ENCODE results near the gene ZC3H18.

Gene ZC3H18

DNA sequence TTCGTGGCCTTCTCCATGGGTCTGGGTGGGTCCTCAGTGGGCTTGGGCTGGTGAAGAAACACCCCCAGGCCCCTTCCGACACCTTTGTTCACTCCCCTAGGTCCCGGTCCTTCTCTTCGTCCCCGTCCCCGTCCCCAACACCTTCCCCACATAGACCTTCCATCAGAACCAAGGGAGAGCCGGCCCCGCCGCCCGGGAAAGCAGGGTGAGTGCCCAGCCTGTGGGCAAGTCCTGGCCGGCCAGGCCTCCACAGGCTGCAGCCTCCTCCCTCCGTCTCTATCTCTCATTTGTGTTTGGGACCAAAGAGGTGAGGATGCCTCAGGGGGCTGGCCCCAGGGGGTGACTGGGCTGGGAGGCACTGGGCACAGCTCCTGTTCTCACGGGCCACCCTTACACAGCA, 53.7 kb downstream of the ZC3H18 start:
- DNase-seq (ENCODE audit: low read depth in 2 of 2), result no peak

DNA sequence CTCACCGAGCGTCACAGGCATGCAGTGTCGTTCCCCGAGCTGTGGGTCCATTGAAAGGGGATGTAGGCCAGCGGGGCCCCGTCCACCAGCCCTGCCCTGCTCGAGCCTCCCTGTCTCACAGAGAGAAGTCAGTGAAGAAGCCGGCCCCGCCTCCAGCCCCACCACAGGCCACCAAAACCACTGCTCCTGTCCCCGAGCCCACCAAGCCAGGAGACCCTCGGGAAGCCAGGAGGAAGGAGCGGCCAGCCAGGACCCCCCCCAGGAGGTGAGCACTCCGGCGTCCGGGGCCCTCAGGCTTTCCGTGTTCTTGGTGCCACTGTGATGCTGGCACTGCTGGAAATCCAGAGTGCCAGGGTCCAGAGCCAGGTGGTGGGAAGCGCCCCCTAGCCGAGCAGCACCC, 54.3 kb downstream of the ZC3H18 start:
- DNase-seq (ENCODE audit: low read depth in 2 of 2), result no peak

DNA sequence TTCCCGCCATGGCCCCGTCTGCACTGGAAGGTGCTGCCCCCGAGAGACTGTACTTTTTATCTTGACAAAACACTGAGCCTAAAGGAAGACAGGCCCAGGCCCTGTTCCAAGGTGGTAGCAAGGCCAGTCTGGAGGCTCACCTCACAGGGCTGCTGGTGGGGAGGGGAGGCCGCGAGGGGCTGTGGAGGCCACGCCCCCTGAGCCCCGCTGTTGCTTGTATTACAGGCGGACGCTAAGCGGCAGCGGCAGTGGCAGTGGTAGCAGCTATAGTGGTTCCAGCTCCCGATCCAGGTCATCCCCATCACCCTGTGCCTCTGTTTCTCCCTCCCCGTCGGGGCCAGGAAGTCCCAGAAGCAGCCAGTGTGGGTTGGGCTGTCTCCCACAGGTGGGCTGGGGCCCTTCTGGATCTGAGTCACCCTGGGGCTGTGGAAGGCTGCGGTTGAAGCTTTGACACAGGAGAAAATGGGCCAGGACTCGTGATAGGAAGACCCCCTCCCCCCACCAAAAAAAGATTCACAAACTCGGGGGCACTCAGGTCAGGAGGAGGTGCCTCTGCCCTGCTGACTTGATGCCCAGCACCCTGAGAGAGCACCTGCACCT, 54.9 kb downstream of the ZC3H18 start:
- DNase-seq (ENCODE audit: low read depth in 2 of 2), result no peak

DNA sequence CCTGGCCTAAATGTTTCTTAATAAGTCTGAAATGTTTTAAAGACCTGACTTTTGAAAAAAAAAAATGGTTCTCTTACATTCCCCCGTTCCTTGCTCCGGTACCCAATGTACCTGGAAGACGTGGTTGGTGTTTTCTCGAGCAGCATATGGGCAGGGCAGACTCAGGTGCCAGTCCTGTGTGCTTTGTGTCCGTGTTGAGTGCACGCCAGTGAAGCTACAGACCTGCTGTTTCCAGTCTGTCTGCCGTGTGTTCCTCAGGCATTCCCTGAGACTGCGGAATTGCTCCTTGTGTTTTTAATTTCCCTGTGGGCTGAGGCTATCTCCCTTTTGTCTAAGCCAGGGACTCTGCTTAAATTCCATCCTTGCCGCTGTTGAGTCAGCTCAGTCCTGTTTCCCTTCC, 56.4 kb downstream of the ZC3H18 start:
- DNase-seq (ENCODE audit: low read depth in 2 of 2), result no peak

DNA sequence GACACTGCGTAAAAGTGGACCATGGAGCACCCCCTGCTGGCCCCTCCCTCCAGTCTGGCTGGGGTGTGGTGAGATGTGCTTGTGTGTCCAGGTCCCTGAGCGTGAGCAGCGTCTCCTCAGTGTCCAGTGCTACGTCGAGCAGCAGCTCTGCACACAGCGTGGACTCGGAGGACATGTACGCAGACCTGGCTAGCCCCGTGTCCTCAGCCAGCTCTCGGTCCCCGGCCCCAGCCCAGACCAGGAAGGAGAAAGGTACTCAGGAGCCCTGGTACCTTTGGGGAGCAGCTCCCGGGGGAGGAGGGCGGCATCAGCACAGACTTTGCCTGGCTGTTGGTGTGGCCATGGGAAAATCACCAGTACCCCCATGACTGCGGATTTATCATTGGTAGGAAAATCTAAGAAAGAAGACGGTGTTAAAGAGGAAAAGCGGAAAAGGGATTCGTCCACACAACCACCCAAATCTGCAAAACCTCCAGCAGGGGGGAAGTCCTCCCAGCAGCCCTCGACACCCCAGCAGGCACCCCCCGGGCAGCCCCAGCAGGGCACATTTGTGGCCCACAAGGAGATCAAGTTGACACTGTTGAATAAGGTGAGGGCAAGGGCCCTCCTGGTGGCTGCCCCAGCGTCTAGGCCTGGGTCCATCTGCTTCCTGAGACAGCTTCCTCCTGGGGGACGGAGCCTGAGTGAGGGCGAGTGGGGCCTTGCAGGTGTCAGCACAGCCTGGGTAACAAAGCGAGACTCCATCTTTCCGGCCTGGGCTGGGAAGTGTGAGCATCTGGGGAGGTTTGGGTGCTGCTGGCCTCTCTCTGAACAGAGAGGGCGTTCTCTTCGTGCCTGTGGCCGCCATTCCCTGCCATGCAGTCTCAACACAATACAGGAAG, 57.6 kb downstream of the ZC3H18 start:
- no peak for DNase-seq (ENCODE audit: low read depth in 2 of 2)

DNA sequence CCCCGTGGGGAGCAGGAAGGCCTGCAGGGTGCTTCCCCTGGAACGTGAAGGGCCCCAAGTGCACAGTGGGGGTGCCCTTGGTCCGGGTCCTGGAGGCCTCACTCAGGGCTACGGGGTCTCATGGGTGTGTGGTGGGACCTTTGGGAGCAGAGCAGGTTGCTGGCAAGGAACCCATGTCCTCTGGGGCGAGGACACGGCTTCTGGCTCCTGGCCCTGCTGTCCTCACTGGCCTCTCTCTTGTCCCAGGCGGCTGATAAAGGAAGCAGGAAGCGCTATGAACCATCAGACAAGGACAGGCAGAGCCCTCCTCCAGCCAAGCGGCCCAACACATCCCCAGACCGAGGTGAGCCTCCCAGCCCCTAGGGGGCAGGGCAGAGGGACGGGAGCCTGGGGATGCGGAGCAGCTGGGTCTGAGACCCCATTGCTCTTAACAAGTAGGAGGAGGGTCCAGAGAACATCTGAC, 58.3 kb downstream of the ZC3H18 start:
- DNase-seq (ENCODE audit: low read depth in 2 of 2), result no peak

DNA sequence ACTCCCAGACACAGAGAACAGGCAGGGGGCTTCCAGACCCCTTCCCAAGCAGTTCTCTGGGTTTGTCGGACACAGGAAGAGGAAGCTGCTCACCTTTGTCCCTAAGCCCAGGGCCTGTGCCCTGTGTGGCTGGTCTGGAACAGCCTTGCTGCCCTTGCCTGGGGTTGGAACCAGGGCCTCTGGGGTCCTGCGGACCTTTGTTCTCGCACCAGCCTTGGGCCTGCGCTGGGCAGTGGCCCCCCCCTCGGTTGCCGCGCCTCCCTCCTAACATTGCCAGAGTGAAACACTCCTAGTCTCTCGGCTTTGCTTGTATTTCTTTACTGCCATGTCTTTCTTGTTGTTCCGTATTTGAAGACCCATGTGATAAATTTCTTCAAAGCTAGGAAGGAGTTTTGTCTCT, 59.6 kb downstream of the ZC3H18 start:
- DNase-seq (ENCODE audit: low read depth in 2 of 2), result no peak

DNA sequence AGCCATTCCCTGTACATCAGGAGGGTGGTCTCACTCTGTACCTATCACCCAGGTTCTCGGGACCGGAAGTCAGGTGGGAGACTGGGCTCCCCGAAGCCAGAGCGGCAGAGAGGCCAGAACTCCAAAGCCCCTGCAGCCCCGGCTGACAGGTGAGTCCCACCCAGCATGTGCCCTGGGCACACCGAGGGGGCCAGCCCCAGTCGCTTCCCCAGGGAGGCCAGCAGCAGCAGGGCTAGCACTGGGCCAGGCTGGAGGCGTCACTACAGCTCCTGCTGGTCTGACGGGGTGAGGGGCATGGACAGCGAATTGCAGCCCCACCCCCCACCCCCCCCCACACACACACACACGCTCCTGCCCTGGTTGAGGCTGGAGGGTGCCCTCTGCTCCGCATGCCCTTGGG, 60.2 kb downstream of the ZC3H18 start:
- no peak for DNase-seq (ENCODE audit: low read depth in 2 of 2)

DNA sequence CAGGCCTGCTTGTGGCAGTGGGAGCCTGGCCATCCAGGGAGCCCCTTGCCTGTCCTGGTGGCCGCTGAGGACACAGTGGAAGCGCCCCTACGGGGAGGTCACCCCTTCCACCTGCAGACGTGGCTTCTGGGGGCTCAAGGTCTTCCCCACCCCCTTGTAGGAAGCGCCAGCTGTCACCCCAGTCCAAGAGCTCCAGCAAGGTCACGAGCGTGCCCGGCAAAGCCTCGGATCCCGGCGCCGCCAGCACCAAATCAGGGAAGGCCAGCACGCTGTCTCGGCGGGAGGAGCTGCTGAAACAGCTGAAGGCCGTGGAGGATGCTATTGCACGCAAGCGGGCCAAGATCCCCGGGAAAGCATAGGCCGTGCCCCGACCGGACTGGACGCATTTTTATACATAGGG, 60.7 kb downstream of the ZC3H18 start:
- no peak for DNase-seq (ENCODE audit: low read depth in 2 of 2)

DNA sequence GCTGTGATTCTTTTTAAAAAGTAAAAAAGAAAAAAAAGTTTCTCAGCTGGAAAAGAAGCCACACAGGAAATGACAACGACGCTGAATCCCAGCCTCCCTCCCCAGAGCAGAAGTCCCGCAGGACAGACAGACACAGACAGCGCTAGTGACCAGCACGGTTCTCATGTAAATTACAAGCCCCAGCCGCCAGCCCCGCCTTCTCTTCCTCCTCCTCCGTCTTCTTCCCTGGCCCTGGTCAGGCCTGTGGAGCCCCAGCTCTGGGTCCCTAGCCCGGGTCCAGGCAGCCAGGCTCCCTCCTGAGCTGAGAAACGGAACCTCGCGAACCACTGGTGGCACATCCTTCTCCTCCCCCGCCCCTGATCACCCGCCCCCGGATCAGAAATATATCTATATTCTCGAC, 61.2 kb downstream of the ZC3H18 start:
- DNase-seq (ENCODE audit: low read depth in 2 of 2), result no peak

DNA sequence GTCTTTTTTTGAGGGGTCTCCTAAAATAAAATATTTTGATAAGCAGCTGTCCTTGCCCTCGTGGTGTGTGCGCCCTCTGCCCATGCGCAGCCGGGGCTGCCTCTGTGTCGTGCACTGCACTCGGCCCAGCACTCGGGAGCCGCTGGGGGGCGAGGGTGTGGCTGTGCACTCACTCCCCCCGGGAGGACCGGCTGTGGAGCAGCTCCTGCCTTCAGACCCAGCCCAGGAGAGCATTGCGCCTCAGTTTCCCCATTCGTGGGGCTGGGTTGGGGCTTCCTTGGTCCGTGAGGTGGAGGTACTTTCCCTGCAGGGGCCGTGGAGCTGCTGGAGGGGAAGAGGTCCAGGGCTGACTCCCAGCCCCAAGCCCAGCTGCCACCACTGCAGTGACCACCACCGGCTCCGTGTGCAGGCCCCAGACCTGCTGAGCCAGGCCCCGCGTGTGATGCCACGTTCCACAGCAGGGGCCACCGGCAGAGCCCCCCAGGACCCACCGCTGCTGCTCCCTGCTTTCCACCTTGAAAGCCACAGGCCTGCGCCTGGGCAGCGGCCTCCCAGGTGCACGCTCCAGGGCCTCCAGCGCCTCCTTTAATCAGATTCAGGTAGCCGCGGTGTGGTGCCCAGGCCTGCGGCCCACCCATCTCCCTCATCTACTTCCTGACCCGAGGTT, 61.9 kb downstream of the ZC3H18 start:
- no peak for DNase-seq (ENCODE audit: low read depth in 2 of 2)

DNA sequence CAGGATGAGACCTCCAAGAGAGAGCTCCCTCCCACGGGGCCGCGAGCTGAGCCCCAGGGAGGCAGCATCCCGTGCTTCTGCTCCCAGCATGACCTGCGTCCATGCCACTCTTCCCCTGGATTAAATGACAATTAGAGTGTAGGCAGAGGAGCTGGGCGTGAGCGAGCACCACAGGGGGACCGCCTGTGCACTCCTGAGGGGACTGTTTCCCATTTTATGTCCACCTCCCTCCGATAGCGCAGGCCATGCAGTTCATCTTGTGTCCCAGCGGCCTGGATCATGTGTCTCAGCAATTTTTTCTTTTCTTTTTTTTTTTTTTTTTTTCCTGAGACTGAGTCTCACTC, 62.4 kb downstream of the ZC3H18 start:
- DNase-seq (ENCODE audit: low read depth in 2 of 2), result no peak

DNA sequence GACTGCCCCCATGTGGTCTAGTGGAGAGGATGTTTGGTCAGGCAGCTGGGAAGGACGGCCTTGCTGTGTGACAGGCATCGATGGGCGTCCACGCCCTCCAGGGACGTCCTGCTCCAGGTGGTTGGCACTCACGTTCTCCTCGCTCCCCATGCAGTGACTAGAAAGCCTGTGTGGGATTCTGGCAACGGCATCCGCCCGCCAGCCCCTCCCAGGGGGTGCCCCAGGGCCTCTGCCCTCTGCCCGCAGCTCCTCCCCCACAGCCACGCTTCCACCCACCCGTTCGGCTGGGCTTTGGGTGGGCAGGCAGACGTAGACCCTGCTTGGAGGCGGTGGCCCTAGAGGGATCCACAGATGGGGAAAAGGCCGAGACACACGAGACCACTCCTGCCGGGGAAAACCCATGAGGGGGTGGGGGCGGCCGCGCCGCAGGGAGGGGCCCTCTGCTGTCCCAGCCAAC, 63.5 kb downstream of the ZC3H18 start:
- DNase-seq (ENCODE audit: low read depth in 2 of 2), result peak in 1 of 2 donors; percentile 27

DNA sequence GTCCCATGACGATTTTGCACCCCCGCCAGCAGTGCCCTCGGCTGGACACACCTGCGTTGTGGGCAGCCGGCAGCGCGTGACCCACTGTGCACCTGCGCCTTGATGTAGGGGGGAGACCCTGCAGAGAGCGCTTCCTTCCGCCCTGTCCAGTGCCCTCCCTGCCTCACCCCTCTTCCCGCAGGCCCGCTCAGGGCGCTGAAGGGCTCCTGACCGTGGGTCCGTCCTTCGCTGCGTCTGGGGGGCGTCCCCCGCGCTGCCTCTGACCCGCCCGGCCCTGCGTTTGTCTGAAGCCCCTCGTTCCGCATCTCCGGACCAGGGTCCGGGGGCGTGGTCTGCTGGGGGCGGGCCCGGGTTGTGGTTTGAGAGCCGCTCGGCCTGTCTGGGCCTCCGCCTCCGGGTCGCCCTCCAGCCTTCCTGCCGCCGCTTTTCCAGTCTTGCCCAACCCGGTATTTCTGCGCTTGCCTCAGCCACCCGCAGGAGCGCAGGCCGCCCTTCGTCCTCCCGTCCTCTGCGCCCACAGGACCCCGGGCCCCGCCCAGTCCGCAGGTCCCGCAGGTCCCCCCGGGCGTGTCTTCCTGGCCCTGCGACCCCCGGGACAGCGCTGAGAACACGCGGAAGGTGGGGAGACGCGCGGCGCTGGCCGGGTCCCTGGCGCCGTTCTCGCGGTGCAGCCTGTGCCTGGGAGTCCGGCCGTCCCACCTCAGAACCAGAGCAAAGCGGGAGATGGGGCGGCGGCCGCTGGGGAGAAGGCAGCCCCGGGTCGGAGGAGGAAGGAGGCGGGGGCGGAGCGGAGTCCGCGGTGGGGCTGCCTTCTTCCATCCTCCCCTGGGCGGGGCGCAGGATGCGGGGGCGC, 64.2 kb downstream of the ZC3H18 start:
- DNase-seq (ENCODE audit: low read depth in 2 of 2), result peak; percentile 30 to 34

DNA sequence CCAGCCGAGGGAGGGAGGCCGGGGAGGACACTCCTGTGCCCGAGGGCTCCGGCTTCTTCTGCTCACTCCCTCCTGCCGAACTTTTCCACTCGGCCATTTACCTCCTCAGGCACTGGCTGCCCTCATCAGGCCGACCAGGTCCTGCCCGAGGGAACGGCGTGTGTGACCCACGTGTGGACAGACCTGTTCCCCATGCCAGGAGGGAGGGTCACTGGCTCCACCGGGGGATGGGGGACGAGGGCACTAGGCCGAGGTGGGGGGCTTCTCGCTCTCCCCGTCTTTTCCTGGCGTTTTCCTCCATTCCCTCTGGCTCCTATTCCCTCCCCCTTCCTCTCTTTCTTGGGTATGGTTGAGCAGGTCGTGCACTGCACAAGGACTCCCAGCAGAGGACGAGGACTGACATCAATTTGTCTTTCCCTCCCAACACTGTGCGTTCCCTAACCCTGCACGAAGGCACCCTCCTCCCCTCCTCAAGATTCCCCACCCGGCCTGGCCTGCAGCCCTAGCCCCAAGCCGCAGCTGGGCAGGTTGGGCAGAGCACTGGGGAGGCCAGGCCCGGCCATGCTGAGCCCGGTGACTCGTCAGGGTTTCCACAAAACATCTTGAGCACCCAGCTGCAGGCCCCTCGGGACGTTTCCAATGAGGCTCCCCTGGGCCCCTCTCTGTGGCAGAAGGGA, 64.9 kb downstream of the ZC3H18 start:
- DNase-seq (ENCODE audit: low read depth in 2 of 2), result no peak

DNA sequence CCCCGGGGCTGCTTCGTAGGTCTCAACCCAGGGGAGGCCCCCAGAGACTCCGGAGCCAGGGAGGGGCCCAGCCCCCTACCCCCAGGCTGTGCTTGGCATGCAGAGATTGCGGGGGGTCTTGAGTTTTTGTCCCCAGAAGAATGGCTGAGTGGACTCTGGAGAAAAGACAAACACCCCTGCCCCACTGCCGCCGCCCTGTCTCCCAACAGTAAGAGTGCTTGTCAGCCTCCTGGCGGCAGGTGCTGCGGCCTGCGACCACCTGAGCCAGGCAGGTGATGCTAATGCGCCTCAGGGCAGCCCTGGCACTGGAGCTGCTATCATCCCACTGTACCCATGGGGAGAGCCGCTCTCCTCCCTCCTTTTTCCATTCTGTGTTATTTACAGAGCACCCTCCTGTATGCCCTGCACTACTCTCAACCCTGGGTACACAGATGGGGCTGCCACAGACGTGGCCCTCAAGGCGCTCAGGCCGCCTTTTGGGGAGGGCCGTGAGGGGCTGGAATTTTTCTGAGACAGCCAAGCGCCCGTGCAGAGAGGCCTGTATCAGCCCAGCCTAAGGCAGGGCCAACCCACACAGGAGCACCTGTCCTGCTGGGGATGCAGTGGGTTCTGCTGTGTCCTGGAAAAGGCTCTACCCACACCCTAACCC, 65.6 kb downstream of the ZC3H18 start:
- no peak for DNase-seq (ENCODE audit: low read depth in 2 of 2)

DNA sequence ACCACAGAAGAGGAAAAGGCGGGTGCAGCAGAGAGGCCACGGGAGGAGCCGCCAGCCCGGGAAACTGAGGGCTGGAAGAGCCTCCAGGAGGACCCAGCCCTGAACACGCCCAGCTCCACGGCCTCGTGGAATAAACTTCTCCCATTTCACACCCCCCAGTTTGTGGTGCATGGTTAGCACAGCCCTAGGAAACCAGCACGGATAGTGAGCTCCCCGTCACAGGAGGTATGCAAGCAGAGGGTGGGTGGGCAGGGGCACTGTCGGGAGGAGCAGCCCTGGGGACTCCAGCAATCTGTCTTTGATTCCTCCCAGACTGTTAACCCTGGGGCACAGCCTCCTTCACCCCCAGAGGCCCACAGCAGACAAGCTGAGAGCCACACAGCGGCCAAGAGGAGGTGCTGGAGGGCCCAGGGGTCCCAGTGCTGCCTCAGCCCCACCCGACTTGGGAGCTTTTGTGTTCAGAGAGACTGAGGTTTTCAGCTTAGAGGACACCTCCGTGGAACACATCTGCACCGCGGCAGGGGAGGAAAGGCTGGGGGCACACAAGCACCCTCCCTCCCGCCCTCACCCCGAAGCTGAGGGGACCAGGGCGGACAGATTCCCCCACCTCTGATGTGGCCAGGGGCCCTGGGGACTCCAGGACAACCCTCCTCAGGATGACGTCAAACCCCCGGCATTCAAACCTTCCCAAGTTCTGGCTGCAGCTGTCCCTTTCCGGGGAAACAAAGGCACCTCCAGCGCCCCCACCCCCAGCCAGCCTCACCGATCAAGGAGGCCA, 66.5 kb downstream of the ZC3H18 start:
- DNase-seq (ENCODE audit: low read depth in 2 of 2), result no peak

DNA sequence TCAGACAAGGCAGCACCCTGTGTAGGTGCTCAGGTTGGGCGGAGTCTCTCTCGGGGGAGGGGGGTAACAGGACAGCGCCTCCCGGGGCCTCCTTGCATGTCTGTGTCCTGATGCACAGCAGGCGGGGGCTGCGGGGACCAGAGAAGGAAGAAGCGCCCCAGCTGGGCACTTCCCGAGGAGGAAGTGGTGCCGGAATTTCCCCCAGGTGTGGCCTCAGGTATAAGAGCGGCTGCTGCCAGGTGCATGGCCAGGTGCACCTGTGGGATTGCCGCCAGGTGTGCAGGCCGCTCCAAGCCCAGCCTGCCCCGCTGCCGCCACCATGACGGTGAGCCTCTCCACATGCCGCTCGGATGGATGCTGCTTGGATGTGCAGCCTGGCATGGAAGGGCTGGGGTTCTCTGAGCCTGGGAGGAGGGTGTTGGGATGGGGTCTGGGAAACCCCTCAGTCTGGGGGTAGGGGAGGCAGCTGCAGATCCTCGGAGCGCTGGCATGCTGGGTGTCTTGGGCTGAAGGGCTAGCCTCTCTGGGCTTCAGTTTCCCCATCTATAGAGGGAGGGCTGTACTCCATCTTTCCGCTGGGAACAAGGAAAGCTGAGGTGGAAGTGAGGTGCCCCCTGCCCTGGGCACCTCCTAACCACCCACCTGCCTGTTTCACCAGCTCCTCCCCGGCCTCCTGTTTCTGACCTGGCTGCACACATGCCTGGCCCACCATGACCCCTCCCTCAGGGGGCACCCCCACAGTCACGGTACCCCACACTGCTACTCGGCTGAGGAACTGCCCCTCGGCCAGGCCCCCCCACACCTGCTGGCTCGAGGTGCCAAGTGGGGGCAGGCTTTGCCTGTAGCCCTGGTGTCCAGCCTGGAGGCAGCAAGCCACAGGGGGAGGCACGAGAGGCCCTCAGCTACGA, 68.4 kb downstream of the ZC3H18 start, which contains the start of gene IL17C:
Gene IL17C (plus strand): TSS at position 250 of the 908 bp plus-strand sequence. CDS start 70 bp downstream, at position 320.
- no peak for DNase-seq (ENCODE audit: low read depth in 2 of 2)
